SU-DHL-6 (cell line): ENCODE measurements around the gene NENF.

Experiments
- EZH2phosphoT487 ChIP-seq: fragments of 200-600 bp; sonication (generic), shearing (Covaris generic); conservative IDR thresholded peaks from 2 replicates; pipeline ENCODE4 v1.6.1; 2018; ENCODE audit warnings: mild to moderate bottlenecking, antibody characterized with exemption, low read length, moderate library complexity, mixed read lengths
- TF ChIP-seq, protein P1 (sequence below): fragments of 200-600 bp; sonication (generic); IDR thresholded peaks from one replicate; pipeline ENCODE4 v1.5.1; 2017; ENCODE audit warnings: antibody characterized with exemption, mild to moderate bottlenecking, low read length, moderate library complexity; ENCODE audit not compliant: insufficient read depth, poor library complexity, severe bottlenecking

DNA sequence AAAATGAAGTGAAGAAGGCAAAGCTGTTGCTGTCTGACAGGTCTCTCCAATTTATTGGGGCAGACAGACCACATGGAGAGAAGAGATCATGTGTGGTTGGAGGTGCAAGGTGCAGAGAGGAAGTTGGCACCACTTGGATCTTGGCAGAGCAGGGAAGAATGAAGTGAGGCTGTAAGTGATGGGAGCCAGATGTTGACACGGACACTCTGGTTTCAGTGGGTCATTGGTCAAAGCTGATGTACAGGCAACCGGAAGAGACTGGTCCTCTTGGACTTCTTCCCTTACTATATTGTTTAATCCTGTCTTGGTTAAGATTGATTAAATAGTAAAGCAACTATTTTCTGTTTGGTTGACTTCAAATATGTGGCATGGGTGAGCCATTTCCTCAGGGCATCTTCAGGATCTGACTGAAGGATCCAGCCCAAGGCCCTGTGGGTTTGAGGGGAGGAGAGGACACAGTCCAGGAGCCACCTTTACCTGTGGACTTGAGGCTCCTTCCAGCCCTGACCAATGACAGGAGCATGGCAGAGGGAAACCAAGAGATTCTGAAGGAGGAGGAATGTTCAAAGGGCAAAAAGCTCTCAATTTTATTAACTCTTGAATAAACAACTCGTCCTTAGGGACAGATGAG is 49.4 kb downstream of the NENF start:
- TF ChIP-seq, protein P1, sequence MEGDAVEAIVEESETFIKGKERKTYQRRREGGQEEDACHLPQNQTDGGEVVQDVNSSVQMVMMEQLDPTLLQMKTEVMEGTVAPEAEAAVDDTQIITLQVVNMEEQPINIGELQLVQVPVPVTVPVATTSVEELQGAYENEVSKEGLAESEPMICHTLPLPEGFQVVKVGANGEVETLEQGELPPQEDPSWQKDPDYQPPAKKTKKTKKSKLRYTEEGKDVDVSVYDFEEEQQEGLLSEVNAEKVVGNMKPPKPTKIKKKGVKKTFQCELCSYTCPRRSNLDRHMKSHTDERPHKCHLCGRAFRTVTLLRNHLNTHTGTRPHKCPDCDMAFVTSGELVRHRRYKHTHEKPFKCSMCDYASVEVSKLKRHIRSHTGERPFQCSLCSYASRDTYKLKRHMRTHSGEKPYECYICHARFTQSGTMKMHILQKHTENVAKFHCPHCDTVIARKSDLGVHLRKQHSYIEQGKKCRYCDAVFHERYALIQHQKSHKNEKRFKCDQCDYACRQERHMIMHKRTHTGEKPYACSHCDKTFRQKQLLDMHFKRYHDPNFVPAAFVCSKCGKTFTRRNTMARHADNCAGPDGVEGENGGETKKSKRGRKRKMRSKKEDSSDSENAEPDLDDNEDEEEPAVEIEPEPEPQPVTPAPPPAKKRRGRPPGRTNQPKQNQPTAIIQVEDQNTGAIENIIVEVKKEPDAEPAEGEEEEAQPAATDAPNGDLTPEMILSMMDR = no peak
- no peak for TF ChIP-seq EZH2phosphoT487
